ENCODE data around the gene PDE11A.
A peak's percentile ranks its signal among the peaks of the same experiment; 100 is the strongest.
"Not testable (repeated sequence)": the region's sequence is repeated elsewhere in the genome, so short reads cannot be mapped to it uniquely, and the experiment has no call there.

PDE11A gene

DNA sequence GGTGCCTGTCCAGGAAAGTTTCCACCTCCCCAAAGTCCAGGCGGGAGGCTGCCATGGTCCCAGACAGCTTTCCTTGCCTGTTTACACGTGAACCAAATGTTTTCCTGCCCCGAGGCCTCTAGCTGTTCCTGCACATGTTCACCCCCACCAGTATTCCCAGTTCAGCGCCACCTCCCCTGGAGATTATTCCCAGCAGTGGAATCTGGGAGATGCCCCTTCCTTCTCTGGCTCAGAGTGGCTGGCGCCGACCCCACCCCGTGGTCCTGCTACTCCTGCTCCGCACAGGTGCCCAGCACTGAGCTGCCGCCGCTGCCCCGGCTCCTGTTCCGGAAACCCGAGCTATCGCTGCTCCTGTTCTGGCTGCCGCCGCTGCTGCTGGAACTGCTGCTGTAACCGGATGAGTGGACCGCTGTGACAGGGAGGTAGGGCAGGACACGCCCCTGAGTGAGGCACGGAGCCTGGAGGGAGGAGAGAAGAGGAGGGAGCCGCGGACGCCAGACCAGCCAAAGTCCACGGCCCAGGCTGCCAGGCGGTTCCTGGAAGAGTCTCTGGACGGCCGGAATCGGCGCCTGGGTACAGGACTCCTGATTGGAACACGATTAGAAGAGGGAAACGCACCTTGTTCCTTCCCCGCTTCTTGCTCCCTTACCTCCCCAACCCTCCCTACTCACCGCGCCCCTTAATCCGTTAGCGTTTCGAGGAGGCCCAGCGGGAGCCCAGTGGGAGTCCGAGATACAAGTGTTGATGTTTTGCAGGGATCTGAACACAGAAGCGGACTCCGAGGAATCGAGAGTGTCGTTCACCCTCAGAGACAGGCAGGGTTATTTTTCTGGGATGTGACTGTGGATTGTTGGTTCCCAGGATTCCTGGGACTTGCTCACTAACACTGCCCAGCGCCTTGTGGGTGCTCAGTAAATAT, at the start of gene PDE11A:
Gene PDE11A, minus strand, starts transcription at position 395 of the 919 bp plus-strand sequence. Its CDS starts 340 bp downstream, at position 55.
- DNase-seq: peak in 1 of 2 donors; percentile 5

DNA sequence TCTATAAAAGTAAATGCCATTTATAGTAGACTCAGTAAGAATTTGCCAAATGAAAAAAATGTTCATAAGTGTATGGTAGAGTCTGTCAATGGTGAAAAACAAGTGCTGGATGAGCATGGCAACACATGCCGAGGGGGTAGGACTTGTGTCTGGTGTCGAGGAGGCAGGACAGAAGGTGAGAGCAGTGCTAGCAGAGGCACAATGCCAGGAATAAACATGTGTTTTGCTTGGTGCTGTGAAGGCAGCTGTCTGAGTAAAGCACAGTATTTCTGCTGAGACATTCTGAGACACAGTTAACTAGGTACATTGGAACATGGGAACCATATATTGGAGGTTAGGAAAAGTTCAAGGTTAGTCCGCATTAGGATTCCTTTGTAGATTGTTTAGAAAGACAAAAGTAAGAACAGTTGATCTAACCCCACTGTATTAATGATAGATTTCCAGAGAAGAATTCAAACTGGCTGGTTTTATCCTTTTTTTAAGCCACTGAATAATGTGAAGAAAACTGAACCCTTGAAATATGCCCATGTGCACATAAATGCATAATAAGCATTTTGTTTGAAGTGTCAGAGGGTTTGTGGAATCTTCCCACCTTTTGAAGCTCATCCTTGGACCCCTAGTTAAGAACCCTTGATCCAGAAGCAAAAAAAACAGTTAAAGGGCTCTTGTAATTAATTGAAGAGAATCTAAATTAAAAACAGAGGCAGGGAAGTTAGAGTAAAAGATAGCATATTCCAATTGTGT, 46.8 kb upstream of the PDE11A start:
- no peak for DNase-seq

DNA sequence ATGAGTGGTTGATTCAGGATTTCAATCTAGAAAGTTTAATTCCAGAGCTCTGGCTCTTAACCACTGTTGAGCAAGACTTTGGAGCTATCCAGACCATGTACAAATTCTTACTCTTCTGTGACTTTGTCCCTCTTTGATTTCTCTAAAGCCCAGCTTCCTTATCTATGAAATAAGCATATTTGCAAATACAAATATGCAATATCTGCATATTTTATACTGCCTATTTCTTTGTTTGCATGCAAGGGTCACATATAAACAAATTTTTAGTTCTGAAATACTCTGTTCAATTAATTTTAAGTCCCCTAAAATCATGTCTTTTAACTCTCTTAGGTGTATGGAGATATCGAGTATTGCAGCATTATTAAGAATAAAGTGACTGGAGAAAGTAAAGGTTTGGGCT, 45.1 kb upstream of the PDE11A start:
- DNase-seq: no peak

DNA sequence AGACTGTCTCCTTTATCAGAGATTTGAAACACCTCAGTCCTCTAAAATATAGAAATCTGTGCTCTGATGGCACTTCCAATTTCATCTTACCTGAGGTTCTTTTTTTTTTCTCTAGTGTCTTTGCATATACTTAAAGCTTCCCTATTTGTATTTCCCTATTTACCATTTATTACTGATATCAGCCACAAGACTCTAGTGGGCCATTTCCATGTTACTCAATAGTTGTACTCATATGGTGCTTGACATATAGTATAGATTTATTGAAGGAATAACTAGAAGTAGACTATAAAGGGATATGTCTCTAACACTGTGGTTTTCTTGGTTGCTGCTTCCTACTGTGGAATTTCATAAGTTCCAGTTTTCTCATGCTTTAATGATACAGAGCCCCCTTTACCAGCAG, 42.7 kb upstream of the PDE11A start:
- DNase-seq: no peak

DNA sequence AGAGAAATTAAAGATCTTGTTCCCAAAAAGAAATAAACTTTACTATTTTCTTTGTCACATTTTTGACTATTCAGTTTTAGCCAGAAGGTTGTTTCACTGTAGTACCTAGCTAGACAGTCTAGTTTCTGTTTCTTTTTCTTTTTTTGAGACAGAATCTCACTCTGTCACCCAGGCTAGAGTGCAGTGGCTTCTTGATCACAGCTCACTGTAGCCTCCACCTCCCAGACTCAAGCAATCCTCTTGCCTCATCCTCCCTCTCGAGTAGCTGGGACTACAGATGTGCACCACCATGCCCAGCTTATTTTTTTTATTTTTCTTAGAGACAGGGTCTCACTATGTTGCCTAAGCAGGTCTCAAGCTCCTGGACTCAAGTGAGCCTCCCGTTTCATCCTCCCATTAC, 41.9 kb upstream of the PDE11A start:
- DNase-seq: no peak

DNA sequence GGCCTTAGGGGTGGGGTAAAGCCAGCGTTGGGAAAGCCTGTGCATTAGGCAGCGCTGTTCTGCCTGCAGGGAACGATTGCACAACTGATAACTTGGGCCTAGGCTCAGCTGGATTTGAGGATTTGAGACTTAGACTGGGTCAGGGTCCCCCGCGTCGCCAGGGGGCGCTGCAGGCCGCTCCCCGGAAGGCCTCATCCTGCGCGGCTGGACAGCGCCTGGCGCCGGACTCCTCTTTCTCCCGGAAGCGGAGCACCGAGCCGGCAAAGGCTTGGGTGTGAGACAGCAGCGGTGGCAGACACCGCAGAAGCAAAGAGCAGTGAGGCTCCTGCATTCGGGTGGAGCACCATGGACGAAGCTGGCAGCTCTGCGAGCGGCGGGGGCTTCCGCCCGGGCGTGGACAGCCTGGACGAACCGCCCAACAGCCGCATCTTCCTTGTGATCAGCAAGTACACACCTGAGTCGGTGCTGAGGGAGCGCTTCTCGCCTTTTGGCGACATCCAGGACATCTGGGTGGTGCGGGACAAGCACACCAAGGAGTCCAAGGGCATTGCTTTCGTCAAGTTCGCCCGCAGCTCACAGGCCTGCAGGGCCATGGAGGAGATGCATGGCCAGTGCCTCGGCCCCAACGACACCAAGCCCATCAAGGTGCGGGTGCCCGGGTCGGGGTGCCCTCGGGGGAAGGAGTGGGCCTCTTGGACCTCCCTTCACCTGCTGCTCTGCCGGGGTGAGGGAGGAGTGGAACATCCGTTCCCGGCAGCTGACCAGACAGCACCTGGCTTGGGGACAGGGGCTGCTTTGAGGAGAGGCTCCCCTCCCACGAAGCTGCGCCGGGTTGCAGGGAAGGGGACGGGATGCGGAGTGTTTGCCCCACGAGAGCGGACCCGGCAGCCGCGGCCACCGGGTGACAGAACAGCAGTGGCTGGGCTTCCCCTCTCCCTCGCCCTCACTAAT, 39.9 kb upstream of the PDE11A start, which contains the start of gene RBM45:
Gene RBM45, plus strand, starts transcription at position 236 of the 951 bp plus-strand sequence. Its CDS starts 110 bp downstream, at position 346.
- DNase-seq: peak; percentile 77 to 81

DNA sequence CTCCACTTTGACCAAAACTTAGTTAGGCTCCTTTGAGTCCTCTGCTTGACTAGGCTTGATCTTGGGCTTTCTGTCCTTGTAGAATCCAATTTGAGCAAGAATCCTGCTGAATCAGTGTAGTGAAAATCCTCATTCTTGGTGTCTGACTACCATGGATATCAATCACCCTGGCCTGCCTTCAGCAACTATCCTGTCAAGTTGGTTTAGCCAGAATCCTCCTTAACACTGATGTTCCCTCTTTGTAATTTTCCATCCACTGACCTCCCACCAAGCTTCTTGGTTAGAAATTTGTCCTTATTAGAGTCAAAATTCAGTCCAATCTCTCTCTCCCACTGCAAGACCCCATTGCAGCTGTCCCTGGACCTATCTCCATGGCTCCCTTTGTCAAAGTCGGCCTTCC, 39.2 kb upstream of the PDE11A start:
- DNase-seq: no peak

DNA sequence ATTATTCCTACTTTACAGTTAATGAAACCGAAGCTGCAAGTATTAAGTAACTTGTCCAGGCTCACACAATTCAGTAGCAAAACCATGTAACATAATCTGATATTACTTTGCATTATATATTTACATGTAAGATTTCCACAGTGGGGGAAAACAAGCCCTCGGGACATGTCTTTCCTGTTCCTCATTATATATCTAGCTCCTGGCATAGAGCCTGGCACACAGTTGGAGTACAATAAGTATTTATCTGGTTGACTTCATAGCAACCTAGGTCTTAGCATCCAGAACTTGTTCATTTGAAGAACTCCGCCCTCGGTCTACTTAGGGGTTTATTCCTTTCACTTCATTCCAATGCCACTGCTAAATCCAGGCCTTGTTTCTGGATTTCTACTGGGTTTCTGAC, 38.1 kb upstream of the PDE11A start:
- DNase-seq: no peak

DNA sequence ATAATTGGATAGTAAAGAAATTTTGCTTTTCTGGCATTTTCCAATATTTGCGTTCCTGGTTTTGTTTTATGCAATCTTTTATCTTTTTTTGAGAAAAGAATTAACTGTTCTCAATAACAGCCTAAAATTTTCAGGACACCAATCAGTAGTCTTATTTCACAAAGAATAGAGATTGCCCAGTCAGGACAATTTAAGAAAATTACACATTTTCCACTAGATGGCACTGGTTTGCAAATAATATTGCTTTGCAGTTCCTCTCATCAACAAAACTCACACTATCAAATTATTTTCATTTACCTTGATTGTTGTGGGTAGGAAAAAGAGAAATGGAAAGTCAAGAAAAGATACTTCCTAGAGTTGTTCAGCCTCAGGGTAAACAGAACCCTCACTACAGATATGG, 37.2 kb upstream of the PDE11A start:
- no peak for DNase-seq

DNA sequence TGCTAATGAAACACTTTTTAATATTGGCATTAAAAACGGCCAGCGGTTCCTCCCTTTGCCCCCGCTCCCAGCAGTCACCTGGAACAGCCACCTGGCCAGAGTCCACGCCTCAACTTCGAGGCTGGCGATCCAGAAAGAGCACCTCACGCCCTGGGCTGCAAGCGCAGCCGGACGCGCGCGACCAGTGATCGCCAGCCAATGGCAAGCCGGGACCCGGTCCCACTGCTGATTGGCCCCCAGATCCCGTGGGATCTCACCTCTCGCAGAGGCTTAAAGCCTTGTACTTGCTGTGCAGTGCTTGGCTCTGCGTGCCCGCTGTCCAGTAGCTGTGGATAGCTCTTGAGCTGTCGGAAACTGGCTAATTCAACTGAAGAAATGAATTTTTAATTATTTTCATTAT, 35.6 kb upstream of the PDE11A start:
- no peak for DNase-seq

DNA sequence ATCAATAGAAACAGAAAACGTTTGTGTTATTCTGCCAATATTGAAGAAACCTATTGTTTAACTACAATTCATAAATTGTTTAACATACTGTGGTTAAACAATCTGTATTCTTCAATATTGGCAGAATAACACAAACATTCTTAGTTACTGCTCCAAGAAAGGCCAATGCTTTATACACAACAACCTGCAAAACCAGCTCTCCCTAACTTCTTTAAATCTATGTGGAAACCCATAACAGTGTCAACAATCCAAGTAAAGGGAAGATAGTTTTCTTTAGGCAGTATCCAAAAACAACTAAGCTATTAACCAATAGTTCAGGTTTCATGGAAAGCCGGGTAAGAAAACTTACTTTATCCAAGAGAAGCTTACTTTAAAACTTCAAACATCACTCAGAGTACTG, 33.5 kb upstream of the PDE11A start:
- DNase-seq: no peak

DNA sequence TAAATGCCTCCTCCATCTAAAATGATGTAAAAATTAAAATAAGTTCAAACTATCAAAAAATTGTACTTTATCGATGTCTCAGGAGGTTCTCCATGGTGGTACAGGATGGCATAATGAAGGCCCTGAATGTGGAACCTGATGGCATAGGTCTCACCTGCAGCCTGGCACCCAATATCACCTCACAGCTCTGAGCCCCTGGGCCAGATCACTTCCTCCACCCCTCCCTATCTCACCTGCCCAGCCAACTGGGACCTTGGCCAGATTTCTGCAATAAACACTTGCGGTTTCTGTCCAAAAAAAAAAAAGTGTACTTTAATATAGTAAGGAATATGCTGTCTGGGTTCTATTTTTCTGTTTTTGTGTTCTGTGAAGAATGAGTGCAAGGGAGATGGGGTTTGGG, 33.0 kb upstream of the PDE11A start:
- no peak for DNase-seq

DNA sequence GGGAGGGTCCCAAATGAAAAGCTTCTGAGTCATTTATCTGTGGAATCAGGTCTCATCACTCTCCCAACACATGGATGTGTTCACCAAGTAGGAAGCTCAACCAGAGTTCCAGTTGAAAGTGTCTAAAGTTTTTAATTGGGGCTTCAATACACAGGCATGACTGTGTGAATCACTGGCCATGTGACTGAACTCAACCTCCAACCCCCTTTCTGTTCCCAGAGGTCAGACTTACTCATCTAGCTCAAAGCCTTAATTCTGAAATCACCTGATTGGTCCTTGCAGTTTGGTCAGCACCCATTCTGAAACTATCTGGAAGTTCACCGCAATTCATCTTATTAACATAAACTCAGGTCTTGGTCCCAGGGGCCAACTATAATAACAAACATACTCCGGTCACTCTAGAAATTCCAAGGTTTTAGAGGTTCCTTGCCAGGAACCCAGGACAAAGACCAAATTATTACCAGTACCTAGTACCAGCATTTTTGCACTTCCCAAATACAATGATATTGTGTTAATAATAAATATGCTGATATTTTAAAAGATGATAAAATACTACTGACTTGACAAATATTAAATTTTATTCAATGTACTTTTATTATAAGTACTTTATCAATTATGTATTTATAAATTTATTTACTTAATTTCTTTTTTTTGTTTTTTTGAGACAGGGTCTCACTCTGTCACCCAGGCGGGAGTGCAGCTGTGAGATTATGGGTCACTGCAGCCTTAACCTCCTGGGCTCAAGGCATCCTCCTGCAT, 28.9 kb upstream of the PDE11A start:
- no peak for DNase-seq

DNA sequence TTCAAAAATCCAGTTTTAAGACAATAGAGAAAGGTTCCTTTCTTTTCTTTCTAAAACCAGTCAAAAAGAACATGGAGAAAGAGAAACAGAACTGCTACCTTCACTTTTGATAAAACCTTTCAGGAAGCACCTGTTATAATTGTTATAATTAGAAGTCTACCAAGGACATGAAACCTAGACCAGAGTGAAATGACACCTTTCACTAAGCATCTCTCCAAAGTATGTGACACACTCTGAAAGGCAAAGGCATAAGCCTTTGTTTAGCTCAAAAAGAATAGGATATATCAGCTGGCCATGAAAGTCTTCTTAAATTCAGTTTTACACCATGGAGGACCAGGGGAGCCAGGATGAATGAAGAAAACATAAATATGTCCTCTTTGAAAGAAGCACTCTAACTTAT, 20.9 kb upstream of the PDE11A start:
- no peak for DNase-seq

DNA sequence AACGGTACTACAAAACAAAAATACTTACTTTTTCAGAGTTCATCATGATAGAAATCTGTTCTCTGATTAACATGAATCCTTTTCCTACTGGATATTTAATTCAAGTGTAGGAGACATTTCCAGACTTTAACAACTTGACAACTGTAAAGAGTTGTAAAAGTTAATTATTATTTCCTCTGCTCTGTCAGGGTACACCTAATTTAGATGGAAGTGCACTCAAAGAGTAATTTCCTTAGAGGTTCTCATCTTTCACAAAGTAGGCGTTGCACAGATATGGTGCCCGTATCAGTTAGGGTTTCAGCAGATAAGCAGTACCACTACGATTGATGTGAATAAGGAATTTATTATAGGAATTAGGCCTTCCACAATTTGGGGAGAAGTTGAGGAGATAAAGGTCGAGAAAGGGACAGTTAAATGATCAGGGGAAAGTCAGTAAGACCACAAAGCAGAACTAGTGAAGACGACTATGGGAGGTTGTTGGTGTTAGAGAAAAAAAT, 16.2 kb upstream of the PDE11A start:
- DNase-seq: no peak

DNA sequence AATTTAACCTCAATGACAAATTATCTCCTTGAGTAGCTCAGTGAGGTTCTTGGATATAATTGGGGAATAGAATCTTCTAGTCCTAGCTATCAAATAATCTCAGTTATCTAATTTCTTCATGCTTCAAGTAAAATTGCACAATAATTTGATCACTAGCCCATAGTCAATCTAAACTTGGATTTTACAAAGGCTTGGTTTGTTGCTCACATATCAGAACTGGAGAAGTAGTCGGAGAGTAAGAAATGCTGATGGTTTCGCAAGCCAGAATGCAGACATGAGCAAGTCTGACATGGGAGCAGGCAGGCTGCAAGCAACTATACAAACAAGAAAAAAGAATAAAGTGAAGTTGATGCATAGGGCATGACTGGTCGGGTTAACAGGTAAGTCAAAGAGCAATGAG, 11.7 kb upstream of the PDE11A start:
- no peak for DNase-seq

DNA sequence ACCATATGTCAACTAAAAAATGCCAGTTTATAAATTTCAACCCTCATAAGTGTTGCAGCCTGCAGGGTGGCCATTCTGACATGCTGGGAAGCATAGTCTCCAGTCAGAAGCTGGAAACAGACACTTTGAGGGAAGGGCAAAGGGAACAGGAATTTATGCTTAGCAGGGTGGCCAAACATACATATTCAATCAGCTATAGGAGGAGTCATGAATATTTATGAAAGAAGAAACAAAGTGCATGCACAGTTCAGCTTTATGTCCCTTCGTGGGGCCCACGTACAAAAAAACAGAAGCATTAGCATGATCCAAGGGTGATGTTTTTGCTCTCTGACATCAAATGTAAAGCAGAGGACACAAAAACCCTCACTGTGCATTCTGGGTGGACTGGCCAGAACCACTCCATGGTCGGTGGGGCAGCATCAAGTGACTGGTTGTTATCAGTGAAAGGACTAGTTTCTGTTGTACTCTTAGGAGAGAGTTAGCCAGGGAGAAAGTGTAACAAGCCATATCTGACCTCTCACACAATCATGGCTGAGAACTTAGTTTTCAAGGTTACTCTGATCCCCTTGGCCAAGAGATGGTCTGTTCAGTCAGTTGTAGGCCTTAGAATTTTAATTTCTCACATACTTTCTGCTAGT, 9.9 kb upstream of the PDE11A start:
- DNase-seq: no peak

DNA sequence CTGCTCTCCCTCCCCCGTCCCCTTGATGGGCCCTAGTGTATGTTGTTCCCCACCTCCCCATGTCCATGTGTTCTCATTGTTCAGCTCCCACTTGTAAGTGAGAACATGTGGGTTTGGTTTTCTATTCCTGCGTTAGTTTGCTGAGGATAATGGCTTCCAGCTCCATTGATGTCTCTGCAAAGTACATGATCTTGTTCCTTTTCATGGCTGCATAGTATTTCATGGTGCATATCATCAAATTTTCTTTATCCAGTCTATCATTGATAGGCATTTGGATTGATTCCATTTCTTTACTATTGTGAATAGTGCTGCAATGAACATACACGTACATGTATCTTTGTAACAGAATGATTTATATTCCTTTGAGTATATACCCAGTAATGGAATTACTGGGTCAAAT, 6.7 kb upstream of the PDE11A start:
- not testable (repeated sequence) for DNase-seq

DNA sequence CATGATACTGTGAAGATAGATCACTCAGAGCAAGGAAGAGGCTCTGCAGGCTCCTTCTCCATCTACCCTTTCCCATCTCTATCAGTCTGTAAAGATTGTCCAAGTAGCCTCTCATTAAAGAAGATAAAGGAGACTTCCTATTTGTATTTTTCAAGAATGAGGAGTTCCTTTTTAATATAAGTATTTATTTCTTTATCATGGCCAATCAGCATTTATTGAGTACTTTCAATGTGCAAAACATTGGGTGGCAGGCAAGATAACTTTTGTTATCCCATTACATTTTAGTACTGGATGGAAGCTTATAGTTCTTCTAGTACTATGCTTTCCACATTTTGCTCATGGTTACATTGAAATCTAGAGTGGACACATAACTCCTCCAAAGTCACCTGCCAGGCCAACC, 3.6 kb upstream of the PDE11A start:
- no peak for DNase-seq

DNA sequence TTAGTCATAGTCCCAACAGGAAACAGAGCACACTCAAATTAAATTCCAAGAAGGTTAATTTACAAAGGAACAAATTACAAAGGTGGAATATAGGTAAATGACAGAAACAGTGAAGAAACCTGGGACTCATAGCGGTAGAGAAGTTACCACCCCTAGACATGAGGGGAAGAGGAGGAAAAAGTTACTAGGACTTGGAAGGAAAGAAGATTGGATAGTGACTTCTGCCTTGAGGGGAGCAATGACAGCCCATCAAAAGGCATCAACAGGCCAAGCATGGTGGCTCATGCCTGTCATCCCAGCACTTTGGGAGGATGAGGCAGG, 2.4 kb upstream of the PDE11A start:
- no peak for DNase-seq
